Stimulated activated memory B cell treated with anti-CD40 and anti-IgM and Interleukin-4, amounts not matched to agents 10 μg/mL and 1 μg/mL and 100 μg/mL, for 72 hours (primary cell): ENCODE results near the gene TEN1.
A peak's percentile ranks its signal among the peaks of the same experiment; 100 is the strongest.

Source experiments
- ATAC-seq: fragments of 150-1000 bp; cut with Tn5 transposase; 2 replicates; pipeline ENCODE4 v1.10.0; 2021
- H3K27ac Mint-ChIP-seq: one replicate; pipeline ENCODE4 v1.8.0; 2022; ENCODE audit warnings: mild to moderate bottlenecking, mixed read lengths
- H3K27me3 Mint-ChIP-seq: one replicate; pipeline ENCODE4 v1.8.0; 2022; ENCODE audit warnings: mixed read lengths
- H3K36me3 Mint-ChIP-seq: one replicate; pipeline ENCODE4 v1.8.0; 2022; ENCODE audit warnings: mixed read lengths
- H3K4me1 Mint-ChIP-seq: one replicate; pipeline ENCODE4 v1.8.0; 2022; ENCODE audit warnings: mixed read lengths
- H3K4me3 Mint-ChIP-seq: one replicate; pipeline ENCODE4 v1.8.0; 2022; ENCODE audit warnings: mild to moderate bottlenecking, moderate library complexity, mixed read lengths
- H3K9me3 Mint-ChIP-seq: one replicate; pipeline ENCODE4 v1.8.0; 2022; ENCODE audit warnings: mixed read lengths

TEN1 gene

GRCh38 chr17:76008630-76009425 is 29.8 kb downstream of the TEN1 start:
- H3K4me3 Mint-ChIP-seq = no peak overlapping the region
- H3K9me3 Mint-ChIP-seq = no peaks in the 10 kb centered on the region
- peaks cover 8% of the 10 kb centered on the region for H3K36me3 Mint-ChIP-seq
- ATAC-seq = no peak
- H3K27ac Mint-ChIP-seq = peak overlapping the region; percentile 51
- H3K4me1 Mint-ChIP-seq = peaks cover 9% of the 10 kb centered on the region
- peaks cover 1% of the 10 kb centered on the region for H3K27me3 Mint-ChIP-seq

DNA sequence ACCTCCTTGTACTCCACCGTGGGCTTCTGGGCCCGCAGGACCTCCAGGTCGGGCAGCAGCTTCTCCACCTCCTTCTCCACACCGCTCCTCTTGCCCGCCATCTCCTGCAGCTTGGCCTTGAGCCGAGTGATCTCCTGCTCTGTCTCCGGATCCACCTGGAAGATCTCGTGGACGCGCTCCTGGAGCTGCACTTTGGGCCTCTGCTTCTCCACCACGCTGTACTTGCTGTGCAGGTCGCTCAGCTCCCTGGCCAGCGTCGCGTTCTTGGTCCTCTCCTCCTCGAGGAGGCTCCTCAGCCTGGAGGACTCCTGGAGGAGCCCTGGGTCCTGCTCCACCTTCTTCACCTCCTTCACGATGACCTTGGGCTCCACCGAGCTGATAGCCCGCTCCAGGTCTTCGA is 30.4 kb downstream of the TEN1 start:
- peaks cover 15% of the 10 kb centered on the region for H3K4me1 Mint-ChIP-seq
- peak overlapping the region; percentile 51 for H3K27ac Mint-ChIP-seq
- no peaks in the 10 kb centered on the region for H3K9me3 Mint-ChIP-seq
- H3K36me3 Mint-ChIP-seq = peaks cover 8% of the 10 kb centered on the region
- H3K27me3 Mint-ChIP-seq = peaks cover 7% of the 10 kb centered on the region
- ATAC-seq = no peak
- H3K4me3 Mint-ChIP-seq = no peak overlapping the region

DNA sequence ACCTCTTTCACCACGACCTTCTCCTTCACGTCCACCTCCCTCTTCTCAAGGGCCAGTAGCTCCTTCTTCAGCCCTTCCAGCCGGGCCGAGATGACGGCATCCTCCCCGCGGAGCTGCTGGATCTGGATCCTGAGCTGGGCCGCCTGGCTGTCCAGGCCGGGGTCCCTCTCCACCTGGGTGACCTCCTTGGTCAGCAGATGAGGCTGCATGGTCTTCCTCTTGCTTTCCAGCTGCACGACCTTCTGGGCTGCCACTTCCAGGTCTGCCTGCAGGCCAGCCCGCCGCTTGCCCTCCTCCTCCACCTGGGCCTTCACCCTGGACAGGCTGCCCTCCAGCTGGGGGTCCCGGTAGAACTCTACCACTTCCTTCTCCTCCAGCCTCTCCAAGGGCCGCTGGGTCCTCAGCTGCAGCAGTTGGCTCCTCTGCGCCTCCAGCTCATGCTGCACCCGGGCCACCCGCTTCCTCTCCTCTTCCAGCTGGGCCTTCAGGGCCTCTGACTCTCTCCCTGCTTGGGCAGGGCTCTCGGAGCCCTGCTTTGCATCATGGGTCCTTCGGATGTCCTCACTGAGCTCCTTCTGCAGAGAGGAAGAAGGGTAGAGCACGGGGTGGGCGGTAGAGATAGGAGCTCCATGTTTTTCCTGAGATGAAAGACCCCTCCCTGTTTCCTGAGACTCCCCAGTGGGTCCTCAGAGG is 31.1 kb downstream of the TEN1 start:
- peaks cover 16% of the 10 kb centered on the region for H3K4me1 Mint-ChIP-seq
- no peaks in the 10 kb centered on the region for H3K9me3 Mint-ChIP-seq
- no peak for ATAC-seq
- peaks cover 7% of the 10 kb centered on the region for H3K27me3 Mint-ChIP-seq
- H3K4me3 Mint-ChIP-seq = no peak overlapping the region
- peaks cover 8% of the 10 kb centered on the region for H3K36me3 Mint-ChIP-seq
- H3K27ac Mint-ChIP-seq = peak overlapping the region; percentile 51

GRCh38 chr17:76011951-76012350 is 32.9 kb downstream of the TEN1 start:
- no peak overlapping the region for H3K27ac Mint-ChIP-seq
- peaks cover 8% of the 10 kb centered on the region for H3K4me1 Mint-ChIP-seq
- H3K4me3 Mint-ChIP-seq = no peak overlapping the region
- ATAC-seq = no peak
- H3K27me3 Mint-ChIP-seq = peaks cover 7% of the 10 kb centered on the region
- H3K9me3 Mint-ChIP-seq = no peaks in the 10 kb centered on the region
- H3K36me3 Mint-ChIP-seq = no peaks in the 10 kb centered on the region

DNA sequence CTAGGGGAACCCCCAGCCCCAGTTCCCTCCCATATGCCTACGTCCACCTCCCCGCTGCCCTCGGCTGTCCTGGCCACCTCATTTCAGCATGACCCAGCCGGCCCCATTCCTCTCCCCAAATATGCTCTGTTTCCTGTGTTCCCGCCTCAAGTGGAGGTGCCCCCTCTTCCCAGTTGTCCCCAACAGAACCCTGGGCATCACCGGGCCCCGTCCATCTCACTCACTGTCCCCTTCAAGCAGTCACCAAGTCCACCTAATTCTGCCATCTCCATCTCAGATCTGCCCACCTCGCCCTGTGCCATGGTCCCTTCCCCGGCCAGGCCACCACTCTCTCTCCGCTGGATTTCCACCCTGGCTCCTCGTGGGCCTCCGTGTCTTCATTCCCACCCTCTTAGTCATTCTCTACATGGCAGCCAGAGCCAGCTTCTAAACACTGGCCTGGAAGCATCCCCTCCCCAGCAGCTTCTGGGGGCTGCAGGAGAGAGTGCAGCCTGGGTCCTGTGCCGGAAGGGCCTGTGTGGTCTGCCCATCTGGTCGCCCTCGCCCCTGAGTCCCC is 34.4 kb downstream of the TEN1 start:
- Mint-ChIP-seq H3K9me3 (no peaks in the 10 kb centered on the region), H3K27me3 (peaks cover 7% of the 10 kb centered on the region), H3K27ac (no peak overlapping the region), H3K4me3 (no peak overlapping the region), H3K36me3 (no peaks in the 10 kb centered on the region), H3K4me1 (peaks cover 8% of the 10 kb centered on the region)
- ATAC-seq = no peak

DNA sequence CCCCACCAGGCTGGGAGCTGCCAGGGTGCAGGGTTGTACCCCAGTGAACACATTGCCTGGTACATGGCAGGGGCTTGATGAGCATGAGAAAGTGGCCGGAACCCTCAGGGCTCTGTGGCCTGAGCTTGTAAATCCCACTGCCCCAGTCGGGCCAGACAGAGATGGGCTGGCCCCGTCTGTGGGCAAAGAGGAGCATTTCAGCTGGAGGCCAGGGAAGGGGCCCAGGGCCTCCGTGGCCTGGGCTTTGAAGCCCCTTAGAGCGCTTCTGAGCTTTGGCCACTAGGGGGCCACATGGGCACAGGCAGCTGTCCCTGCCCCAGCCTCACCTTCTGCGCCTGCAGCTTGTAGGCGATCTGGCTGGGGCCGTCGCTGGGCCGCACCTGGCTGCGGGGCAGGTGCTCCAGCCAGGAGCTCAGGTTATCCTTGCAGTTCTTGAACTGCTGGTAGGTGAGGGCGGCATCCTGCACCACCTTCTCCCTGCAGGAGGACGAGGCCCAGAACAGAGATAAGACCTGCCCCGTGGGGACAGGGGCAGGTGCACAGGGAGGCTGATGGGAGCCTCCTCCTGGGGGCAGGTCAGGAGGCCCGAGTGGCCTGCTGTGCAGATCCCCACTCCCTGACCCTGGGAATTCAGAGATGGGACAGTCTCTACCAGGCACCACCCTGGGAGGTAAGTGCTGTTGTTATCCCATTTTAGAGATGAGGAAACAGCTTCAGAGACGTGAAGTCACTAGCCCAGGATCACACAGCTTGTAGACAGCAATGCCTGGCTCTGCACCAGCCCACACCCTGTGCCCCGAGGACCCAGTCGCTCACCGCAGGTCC is 35.3 kb downstream of the TEN1 start:
- peak; percentile 84 for ATAC-seq
- peaks cover 8% of the 10 kb centered on the region for H3K4me1 Mint-ChIP-seq
- H3K27ac Mint-ChIP-seq = peak overlapping the region; percentile 70
- no peak overlapping the region for H3K4me3 Mint-ChIP-seq
- peaks cover 7% of the 10 kb centered on the region for H3K27me3 Mint-ChIP-seq
- no peaks in the 10 kb centered on the region for H3K36me3 Mint-ChIP-seq
- H3K9me3 Mint-ChIP-seq = no peaks in the 10 kb centered on the region

- H3K4me1 Mint-ChIP-seq = peaks cover 8% of the 10 kb centered on the region
- ATAC-seq = no peak
- no peak overlapping the region for H3K4me3 Mint-ChIP-seq
- H3K27me3 Mint-ChIP-seq = peaks cover 7% of the 10 kb centered on the region
- no peak overlapping the region for H3K27ac Mint-ChIP-seq
- H3K9me3 Mint-ChIP-seq = no peaks in the 10 kb centered on the region
- H3K36me3 Mint-ChIP-seq = no peaks in the 10 kb centered on the region
Measured at GRCh38 chr17:76014925-76015261, 35.9 kb downstream of the TEN1 start.

GRCh38 chr17:76017481-76018339 is 38.7 kb downstream of the TEN1 start:
- Mint-ChIP-seq H3K9me3 (no peaks in the 10 kb centered on the region), H3K4me1 (peaks cover 8% of the 10 kb centered on the region), H3K36me3 (no peaks in the 10 kb centered on the region), H3K27ac (no peak overlapping the region), H3K4me3 (no peak overlapping the region), H3K27me3 (peaks cover 7% of the 10 kb centered on the region)
- peak; percentile 17 for ATAC-seq

DNA sequence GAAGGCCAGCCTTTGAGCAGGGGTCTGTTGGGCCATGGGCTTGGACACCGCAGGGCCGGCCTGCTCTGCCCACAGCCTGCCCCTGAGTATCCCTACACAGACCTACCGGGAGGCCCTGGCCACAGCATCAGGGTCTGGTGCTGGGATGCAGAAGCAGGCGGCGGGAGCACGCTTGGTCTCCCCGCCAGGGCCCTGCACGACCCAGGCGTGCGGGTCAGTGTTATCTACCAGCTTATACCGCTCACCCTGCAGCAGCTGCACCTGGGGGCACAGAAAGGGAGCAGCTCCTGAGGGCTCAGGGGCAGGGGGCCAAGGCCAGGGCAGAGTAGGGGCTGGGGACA is 39.3 kb downstream of the TEN1 start:
- no peak overlapping the region for H3K4me3 Mint-ChIP-seq
- no peak overlapping the region for H3K27ac Mint-ChIP-seq
- ATAC-seq = no peak
- no peaks in the 10 kb centered on the region for H3K36me3 Mint-ChIP-seq
- H3K9me3 Mint-ChIP-seq = no peaks in the 10 kb centered on the region
- H3K27me3 Mint-ChIP-seq = peaks cover 7% of the 10 kb centered on the region
- peaks cover 8% of the 10 kb centered on the region for H3K4me1 Mint-ChIP-seq

- H3K27ac Mint-ChIP-seq = no peak overlapping the region
- no peaks in the 10 kb centered on the region for H3K36me3 Mint-ChIP-seq
- H3K9me3 Mint-ChIP-seq = no peaks in the 10 kb centered on the region
- peaks cover 8% of the 10 kb centered on the region for H3K4me1 Mint-ChIP-seq
- no peak overlapping the region for H3K4me3 Mint-ChIP-seq
- no peak for ATAC-seq
- H3K27me3 Mint-ChIP-seq = peaks cover 6% of the 10 kb centered on the region
Measured at GRCh38 chr17:76018801-76019200, 39.8 kb downstream of the TEN1 start.

DNA sequence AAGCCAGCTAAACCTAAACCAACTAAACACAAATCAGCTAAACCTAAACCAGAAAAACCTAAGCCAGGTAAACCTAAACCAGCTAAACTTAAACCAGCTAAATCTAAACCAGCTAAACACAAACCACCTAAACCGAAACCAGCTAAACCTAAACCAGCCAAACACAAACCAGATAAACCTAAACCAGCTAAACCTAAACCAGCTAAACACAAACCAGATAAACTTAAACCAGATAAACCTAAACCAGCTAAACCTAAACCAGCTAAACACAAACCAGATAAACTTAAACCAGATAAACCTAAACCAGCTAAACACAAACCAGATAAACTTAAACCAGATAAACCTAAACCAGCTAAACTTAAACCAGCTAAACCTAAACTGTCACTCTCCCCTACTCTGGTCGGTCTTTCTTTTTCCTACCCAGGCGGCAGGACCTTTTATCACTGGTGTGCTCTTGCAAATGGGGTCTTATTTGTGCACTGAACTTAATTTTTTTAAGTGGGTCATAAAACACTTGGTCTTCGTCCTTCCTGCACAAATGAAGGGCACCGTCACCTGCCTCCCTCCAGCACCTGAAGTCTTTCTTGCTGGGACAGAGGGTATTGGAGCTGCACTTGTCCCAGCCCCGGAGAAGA is 40.9 kb downstream of the TEN1 start:
- ATAC-seq = no peak
- Mint-ChIP-seq H3K27me3 (peaks cover 9% of the 10 kb centered on the region), H3K4me1 (no peaks in the 10 kb centered on the region), H3K4me3 (no peak overlapping the region), H3K27ac (no peak overlapping the region), H3K36me3 (no peaks in the 10 kb centered on the region), H3K9me3 (no peaks in the 10 kb centered on the region)

GRCh38 chr17:76022285-76022684 is 43.2 kb downstream of the TEN1 start:
- H3K9me3 Mint-ChIP-seq = no peaks in the 10 kb centered on the region
- no peak overlapping the region for H3K4me3 Mint-ChIP-seq
- no peaks in the 10 kb centered on the region for H3K4me1 Mint-ChIP-seq
- no peak overlapping the region for H3K27ac Mint-ChIP-seq
- H3K27me3 Mint-ChIP-seq = peaks cover 12% of the 10 kb centered on the region
- ATAC-seq = no peak
- no peaks in the 10 kb centered on the region for H3K36me3 Mint-ChIP-seq

DNA sequence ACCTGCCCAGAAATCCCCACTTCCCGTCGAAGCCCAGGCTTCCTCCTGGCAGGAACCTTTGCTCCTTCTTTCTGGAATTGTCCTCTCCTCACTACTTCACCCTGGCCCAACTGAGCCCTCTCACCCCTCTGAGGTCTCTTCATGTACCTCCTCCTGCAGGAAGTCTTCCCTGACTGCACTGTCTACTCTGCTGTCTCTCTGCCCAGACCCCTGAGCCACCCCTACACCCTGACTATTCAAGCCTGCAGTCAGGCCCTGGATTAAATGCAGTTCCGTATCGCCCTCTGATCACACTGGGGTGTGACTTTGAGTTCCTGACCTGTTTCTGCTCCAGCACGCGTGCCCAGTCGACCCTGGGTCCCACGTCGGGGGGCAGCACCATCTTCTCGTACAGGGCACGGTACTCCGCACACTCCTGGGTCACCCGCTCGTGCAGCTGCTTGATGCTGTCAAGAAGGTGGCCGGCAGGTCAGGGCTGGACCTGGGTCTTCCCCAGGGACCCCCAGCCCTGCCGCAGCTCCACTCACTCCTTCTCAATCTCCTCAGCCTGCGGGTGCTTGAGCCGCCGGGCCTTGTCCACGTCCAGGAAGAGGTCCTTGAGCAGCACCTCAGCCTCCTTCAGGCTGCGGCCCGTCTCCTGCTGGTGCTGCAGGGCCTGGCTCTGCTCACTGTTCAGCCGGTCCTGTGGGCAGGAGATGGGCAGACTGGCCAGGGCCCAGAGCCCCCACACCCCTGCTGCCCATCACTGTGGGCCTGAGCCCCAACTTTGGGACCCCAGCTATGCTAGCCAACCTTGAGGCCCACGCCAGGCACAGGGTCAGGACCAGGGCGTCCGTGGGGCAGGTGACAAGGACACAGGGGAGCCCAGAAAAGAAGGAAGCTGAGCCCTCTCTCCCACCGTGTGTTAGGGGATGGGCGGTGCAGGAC is 44.2 kb downstream of the TEN1 start:
- H3K27me3 Mint-ChIP-seq = peaks cover 12% of the 10 kb centered on the region
- H3K27ac Mint-ChIP-seq = no peak overlapping the region
- no peaks in the 10 kb centered on the region for H3K36me3 Mint-ChIP-seq
- H3K4me3 Mint-ChIP-seq = no peak overlapping the region
- no peak for ATAC-seq
- H3K9me3 Mint-ChIP-seq = no peaks in the 10 kb centered on the region
- no peaks in the 10 kb centered on the region for H3K4me1 Mint-ChIP-seq
